GM19351 (cell line): ENCODE results near the gene CCN6.
"Not testable (repeated sequence)": the region's sequence is repeated elsewhere in the genome, so short reads cannot be mapped to it uniquely, and the experiment has no call there.

Experiments
- ATAC-seq: cut with Tn5 transposase; IDR thresholded peaks from one replicate; pipeline ENCODE4 v1.9.1; 2021; ENCODE audit warnings: mild to moderate bottlenecking, moderate library complexity; ENCODE audit not compliant: unreplicated experiment

The CCN6 gene

DNA sequence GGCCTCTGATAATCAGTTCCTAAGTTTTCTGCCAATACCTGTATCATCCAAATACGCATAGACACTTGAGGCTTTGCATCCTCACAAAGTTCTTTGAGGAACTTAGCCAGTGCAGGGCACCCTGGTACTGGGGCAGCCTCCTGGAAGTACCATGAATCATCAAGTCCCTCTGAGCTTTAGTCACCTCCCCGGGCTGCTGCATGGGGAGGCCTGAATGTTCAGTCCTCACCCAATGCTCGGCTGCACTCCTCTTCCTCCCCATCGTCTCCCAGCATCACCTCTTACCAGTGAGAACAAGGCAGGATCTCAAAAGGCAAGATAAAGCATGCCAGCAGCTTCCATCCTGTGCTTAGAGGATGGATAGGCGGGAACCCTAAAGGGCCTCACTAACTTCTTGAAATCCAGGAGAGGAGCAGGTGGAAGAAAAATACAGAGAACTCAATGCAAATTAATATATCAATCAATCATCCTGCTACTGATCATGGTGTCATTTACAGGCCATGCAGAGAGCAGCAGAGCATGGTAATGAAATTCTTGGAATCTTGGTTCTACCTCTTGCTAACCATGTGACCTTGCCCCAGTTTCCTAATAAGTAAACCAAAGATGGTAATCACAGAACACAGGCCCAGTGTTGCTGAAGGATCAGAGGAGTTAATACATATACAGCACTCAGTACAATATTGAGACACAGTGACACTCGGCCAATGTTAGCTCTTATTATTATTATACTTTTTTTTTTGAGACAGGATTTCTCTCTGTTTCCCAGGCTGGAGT lies 4.7 kb upstream of the CCN6 start:
- no peak for ATAC-seq

DNA sequence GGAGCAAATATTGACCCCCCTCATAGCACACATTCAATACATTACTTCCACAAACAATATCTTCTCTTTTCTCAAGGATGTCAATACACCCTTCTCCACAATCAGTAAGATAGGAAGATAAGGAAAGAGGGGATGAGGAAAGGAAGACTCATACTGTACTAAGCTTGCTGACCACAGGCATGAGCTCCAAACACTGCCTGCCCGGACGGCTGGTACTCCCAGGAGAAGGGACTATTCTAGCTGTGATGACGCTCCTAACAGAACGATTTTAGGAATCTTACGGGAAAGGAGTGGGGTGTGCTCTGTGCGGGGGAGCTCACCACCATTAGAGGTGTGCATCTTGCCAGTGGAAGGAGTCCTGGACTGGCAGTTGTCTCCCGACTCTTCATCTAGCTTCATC lies 3.9 kb upstream of the CCN6 start:
- ATAC-seq, result no peak

DNA sequence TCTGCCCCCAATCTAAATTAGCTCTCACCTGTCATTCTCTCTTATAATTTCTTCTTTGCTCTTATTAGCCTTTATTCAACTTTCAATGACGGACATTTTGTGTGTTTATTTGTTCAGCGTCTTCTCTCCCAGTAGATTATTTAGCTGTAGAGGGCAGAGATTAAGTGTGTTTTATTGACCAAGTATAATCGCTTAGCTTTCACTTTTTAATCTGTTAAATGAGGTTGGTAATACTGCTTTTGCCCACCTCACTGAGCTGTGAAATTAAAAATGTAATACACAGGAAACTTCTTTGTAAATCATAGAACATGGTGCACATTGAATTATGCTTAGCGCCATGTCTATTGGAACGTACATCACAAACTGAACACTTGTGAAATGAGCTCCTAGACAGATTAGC lies 3.5 kb upstream of the CCN6 start:
- no peak for ATAC-seq

DNA sequence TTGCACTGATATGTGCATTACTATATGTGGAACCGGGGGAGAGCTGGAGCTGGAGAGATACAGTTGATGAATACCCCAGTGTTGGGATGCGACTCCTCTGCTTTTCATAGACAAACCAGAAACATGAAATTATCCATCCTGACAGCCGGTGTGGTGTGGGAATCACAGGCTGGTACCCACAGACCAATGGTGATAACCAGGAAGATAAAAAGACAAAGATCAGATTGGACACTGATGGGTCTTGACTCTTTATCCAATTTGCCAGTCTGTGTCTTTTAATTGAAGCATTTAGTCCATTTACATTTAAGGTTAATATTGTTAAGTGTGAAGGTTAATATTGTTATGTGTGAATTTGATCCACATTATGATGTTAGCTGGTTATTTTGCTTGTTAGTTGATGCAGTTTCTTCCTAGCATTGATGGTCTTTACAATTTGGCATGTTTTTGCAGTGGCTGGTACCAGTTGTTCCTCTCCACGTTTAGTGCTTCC lies 2.6 kb upstream of the CCN6 start:
- ATAC-seq, result not testable (repeated sequence)

DNA sequence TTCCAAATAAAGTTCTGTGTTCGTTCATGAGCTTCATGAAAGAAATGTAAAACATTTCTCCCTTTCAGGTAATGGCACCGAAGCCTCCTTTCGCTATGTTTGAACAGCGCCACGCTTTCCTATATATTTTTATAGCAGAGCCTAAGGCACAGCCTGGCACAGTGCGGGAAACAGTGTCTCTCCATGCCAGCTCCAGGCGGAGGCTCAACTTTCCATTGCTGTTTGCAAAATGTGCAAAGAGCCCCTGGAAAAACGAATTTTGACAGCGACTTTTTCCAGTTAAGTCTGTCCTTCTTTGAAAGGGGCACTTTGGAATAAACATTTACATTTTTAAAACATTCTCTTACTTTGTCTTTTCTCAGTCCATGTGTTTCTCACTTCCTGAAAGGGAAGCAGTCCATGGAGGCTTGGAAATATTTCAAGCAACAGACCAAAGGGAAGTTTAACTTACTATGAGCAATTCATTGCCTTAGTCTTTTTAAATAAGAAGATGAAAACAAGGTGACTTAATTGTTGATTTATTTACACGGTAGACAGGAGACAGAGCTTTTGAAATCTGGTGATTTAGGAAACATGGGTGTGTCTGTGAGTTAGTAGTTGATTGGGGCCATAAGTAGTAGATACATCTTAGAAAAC lies 769 bp downstream of the CCN6 start:
- no peak for ATAC-seq

DNA sequence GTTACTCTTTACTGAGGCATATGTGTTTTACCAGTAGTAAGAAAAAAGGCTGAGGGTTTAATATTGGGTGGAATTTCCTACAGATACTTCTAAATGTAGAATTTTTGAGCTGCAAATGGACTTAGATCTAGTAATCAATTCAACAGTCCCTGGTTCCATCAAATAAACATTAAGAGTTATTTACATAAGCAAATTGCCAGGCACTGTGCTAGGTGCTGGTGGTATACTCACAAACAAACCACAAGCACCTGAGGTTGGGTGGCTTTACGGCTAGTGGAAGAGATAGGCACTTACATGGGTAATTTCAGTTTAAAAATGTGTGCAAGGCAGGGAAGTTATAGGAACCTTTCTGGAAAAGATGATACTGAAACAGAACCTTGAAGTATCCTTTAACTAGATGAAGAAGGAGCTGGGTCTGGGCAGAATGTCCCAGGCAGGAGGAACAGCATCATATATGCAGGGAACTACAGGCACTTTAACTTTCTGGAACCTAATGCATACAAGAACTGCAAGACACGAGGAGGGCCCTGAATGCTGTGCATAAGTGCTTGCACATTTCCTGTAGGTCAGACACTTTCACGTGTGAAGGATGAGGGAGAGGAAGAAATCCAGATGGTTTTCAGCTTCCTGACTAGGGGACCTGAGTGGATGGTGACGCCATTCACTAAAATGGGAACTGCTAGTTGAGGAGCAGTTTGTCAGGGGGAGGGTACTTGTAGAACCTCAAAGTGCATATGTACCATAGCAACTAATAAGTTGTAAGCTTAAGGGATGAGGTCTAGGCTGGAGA lies 4.5 kb downstream of the CCN6 start:
- ATAC-seq, result no peak

DNA sequence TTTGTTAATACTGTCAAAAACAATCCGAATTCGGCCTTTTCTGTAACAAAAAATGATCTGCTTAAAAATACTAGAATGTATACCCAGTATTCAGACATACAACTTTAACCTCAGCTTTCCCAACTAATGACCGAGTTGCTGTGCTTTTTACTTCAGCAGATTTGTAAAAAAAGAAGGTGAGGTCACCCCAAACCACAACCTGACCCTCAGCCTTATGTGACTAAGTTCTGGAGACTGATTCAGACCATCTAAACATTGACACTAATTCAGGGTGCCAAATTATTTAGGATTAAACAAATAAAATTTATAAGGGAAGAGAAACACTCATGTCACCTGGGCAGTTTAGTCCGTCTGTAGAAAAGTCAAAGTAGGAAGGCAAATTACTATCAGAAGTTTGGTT lies 7.7 kb downstream of the CCN6 start:
- no peak for ATAC-seq

DNA sequence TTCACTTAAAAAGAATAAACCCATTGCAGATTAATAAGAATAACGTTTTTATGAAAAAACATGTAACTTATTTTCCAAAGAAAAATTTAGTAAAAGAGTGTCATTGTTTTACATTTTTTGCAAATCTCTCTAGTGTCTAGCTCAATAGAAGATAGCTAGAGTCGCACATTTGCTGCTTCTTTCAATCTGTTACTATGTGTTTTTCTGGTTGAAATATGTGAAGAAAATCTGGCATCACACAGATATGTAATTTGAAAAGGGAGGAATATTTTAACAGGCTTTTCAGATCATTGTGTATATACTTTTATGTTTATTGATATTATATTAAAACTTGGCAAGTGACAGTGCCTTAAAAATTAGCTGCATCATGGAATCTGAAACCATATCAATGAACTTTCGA lies 9.1 kb downstream of the CCN6 start:
- ATAC-seq, result no peak

DNA sequence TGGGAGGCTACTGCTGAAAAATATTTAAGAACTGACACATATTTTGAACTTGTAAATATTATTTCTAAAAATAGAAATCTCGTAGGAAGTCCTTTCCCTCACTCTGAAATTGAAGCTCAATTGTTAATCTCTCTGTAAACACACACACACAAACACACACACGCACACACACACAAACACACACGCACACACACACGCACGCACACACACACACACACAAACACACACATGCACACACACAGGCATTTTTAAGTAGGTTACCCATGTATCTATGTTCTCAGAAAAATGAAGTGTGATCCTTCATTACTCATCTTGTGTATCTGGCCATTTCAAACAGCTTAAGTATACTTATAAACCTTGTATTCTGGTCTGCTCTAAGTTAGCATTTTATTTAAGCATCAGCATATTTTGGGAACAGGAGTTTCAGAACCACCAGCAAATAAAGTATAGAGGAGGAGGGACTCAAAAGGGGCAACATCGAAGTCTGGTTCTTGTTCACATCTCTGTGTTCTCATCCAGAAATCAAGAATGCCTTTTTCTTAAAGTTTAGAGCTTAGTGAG lies 11.6 kb downstream of the CCN6 start:
- no peak for ATAC-seq

DNA sequence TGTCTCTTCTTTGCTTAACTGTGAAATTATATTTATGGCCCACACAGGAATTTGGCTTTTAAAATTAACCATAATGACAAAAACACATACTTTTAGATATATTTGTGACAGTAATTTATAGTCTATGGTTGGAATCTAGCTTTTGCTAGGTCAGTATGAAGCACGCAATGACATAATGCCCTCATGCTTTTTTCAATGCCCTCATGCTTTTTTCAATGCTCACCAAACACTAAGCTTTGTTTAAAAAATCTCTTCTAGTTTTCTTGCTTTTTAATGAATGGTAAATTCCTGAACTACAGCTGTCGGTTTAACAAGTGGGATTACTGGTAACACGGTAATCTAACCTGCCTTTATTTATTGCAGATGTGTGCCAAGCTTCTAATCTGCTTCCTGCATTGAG lies 12.7 kb downstream of the CCN6 start:
- ATAC-seq, result no peak

DNA sequence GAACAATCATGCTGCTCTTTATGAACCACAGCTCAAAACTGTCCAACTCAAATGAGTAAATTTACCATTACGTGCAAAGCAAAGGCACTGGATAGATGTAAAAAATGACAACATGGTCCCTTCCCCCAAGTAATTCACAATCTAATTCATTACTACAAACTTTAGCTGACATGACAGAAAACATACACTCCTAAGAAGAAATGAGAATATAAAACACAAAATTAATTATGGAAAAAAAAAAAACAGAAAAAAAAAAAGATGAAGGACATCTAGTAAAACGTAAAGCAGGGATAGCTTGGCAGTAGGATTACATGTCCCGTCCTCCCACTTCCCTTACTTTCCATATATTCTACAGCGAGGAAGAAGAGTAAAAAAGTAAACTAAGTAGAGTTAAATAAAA lies 27.7 kb downstream of the CCN6 start:
- no peak for ATAC-seq

DNA sequence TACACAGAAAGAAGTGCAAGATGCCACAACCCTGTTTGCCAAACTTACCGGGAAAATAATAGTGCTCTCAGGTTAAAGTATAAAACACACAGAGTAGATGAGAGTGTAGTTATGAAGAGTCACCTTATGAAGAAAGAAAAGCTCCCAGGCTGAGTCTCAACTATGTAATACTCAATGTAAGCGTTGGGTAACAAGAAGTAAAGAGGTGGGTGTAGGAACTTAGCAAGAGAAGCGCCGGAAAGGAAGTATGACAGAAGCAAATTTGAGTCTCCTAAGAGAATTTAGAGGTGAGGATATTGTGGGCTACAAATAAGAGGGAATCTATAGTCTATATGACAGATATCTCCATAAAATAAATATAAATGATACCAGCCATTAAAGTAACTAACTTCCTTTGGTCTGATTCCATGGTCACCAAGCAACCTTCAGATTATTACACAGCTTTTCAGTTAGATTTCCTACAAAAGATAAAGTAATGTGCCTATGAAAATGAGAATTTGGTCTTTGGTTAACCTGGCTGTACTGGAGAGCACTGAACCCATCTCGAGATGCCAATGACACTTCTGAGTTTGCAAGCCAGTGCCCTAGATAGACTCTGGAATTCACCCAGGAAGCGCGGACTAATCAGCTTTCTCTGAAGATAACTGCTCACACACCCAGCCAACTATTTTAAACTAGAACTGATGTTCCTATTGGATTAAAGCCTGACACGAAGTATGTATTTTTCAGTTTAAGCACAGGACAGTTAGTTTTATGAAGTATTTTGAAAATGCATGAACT lies 31.6 kb downstream of the CCN6 start:
- ATAC-seq, result no peak

DNA sequence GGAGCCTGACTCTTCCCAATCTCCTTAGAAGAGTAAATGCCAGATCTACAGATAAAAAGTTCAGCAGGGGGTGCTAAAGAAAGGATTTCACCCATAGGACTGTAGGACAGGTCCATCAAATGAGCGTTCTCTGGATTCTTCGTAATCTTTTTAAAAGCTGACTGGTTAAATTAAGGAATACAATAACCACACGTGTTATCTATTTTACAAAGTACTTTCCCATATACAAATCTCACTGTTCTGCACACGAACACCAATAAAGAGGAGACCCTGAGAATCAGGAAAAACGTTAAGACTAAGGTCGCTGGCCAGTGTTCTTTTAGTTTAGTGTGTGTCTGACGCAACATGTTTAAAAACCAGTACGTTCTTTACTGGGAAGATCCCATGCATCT lies 32.8 kb downstream of the CCN6 start:
- ATAC-seq, result peak; percentile 30

DNA sequence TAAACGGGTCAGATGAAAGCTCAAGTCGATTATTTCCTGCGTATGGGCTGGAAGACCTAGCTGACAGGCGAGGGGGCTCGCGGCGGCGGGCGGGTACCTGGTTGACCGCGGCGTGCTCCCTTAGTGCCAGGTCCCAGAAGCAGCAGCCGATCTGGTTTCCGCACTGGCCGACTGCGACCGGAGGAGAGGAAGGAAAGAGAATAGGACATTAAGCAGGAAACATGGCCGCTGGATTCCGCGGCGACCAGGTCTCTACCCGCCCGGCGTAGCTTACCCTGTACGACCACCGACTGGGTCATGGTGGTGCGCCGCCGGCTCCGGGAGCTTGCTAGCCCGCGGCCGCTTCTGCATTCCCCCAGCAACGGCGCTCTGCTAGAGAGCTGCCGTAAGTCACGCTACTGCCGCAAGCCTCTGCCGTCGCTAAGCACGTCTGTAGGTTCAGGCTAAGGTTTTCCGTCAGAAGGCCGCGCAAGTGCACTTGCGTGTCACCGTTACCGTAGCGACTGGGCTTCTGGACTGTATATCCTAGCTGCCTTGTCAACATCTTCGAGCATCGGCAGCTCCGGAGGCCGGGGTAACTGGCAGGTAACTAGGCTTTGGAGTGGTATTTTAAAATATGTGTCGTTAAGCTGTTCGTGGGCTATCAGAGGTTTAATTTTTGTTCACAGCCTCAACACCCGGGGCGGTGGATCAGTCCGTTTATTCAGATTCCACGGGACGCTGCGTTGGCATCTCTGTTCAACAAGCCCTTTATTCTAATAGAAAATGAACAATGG lies 33.4 kb downstream of the CCN6 start, which contains the start of the genes FAM229B and TUBE1:
FAM229B (plus strand) TSS at position 456 of the 776 bp plus-strand sequence. CDS start 11,693 bp downstream, outside the sequence.
TUBE1 (minus strand) TSS at position 347 of the 776 bp plus-strand sequence; CDS start at position 299, 48 bp downstream.
- ATAC-seq, result peak; percentile 95

DNA sequence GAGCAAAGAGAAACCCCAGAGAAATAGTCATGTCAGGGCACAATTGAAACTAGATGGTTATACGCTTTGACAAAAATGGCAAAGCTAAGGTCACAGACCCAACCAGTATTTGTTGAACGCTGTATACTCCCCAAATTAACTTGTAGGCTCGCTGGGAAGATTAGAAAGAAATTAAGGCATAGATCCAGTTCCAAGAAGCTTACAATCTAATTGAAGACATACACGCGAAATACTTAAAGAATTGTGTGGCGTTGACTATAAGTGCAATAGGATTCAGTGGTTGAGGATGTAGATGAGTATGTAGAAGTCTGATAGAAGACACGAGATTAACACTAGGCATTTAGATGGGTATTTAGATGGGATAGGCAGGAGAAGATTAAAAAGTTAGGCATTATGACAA lies 34.0 kb downstream of the CCN6 start:
- ATAC-seq, result no peak

DNA sequence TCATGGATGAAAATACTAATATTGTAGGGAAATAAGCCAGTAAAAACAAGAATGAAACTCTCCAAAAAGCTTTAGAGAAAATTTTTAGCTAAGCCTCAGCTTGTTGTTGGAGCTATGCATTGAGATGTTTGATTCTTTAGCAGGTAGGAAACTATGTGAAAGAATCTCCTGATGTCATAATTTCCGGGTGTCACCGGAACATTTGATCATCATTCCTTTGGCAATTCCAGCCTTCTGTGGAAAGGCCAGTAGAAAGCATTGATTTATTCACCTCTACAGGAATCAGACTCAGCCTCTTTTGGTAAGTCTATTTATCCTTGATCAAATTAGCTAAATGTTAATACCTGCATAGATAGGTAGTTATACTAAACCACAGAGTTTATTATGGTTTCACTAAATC lies 43.0 kb downstream of the CCN6 start:
- no peak for ATAC-seq

DNA sequence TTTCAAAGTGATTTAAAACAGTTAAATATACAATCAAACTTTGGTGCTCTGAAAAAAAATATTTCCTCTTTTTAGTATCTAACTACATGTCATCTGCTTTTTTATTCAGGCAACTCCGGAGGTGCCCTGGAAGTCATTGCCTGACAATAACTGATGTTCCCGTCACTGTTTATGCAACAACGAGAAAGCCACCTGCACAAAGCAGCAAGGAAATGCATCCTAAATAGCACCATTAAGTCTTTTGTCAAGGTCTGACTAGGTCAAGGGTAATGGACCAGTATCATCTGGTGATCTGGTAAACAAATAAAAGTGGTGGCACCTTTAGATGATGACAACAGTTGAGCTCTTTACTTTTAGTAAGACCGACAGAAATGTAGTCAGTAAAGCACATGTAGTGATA lies 46.7 kb downstream of the CCN6 start:
- no peak for ATAC-seq

DNA sequence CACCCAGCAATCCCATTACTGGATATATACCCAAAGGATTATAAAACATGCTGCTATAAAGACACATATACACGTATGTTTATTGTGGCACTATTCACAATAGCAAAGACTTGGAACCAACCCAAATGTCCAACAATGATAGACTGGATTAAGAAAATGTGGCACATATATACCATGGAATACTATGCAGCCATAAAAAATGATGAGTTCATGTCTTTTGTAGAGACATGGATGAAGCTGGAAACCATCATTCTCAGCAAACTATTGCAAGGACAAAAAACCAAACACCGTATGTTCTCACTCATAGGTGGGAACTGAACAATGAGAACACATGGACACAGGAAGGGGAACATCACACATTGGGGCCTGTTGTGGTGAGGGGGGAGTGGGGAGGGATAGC lies 52.1 kb downstream of the CCN6 start:
- ATAC-seq, result not testable (repeated sequence)

DNA sequence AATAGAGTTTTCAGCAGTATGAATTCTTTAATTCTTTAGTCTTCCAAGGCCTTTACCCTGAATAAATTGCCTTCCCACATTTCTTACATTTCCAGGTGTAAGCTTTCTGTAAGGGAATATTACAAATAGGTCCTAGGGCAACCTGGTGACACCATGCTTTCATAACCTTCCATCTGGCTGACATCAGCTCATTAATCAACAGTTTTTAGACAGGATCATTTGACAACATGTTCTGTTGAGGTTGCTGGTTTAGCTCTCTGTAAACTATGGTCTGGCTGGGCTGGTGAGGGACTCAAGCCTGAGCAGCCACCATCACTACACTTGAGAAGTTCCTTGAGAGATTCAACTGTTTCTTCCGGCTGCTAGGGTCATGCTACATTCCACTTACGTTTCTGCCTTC lies 52.7 kb downstream of the CCN6 start:
- no peak for ATAC-seq

DNA sequence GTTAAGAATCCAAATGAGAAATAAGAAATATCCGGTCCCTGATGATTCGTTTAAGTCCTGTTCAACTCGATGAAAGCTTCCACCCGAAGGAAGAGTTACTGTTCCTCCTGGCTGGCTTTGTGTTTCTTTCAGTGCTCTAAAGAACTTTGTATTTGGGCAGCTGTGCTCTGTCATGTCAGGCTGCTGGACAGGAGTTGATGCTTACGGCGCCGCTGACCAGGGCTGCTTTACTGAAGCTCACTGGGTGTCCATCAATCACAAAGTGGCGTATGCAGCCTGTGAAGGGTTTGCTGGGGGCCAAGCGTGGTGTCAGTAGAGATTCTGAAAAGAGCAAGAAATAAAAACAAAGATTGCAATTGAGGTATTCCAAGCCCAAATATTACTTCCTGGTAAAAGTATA lies 55.4 kb downstream of the CCN6 start:
- no peak for ATAC-seq
